Measurements from ENCODE around the gene PACS1. TPM values are rescaled to one million over a fixed set of nuclear protein-coding genes. Genes with fewer than 3 reads are reported as not detected.

Gene PACS1
- polyA plus RNA-seq, 1 experiment, result 27.1 TPM

GRCh38 chr11:66062408-66062807 is 7.7 kb upstream of the PACS1 start:
- H3K4me3 ChIP-seq (ENCODE audit: low read depth, low read length), result no peak overlapping the region
- DNase-seq (ENCODE audit: low read depth, low spot score), result no peak
- TF ChIP-seq CTCF (IDR thresholded peaks at IDR 0.05; ENCODE audit: low read depth, low read length), result no peak
- H3K9me3 ChIP-seq (ENCODE audit: control insufficient read depth, insufficient read depth, low read length), result no peaks in the 10 kb centered on the region
- H3K27ac ChIP-seq (ENCODE audit: low read depth, low read length), result no peak overlapping the region
- H3K27me3 ChIP-seq (ENCODE audit: control insufficient read depth, insufficient read depth, low read length), result no peaks in the 10 kb centered on the region
- POLR2A ChIA-PET, result no interaction called here
- CTCF ChIA-PET, result interaction anchor here (0.6 to 1.4 kb wide), 3 partner anchors 8 to 18 kb away, joined by 4 to 5 read pairs (median 4); no protein-coding TSS in a partner anchor

GRCh38 chr11:66063900-66064299 is 6.2 kb upstream of the PACS1 start:
- H3K9me3 ChIP-seq (ENCODE audit: control insufficient read depth, insufficient read depth, low read length), result no peaks in the 10 kb centered on the region
- no peak for TF ChIP-seq CTCF (IDR thresholded peaks at IDR 0.05; ENCODE audit: low read depth, low read length)
- no peaks in the 10 kb centered on the region for H3K27me3 ChIP-seq (ENCODE audit: control insufficient read depth, insufficient read depth, low read length)
- CTCF ChIA-PET, result no interaction called here
- H3K27ac ChIP-seq (ENCODE audit: low read depth, low read length), result no peak overlapping the region
- POLR2A ChIA-PET, result interaction anchor here (1.0 kb wide), 1 partner anchor 12 kb away, joined by 3 read pairs; the partner anchor contains the start of gene SF3B2
- no peak overlapping the region for H3K4me3 ChIP-seq (ENCODE audit: low read depth, low read length)
- no peak for DNase-seq (ENCODE audit: low read depth, low spot score)

GRCh38 chr11:66064571-66064970 is 5.5 kb upstream of the PACS1 start:
- no peak for TF ChIP-seq CTCF (IDR thresholded peaks at IDR 0.05; ENCODE audit: low read depth, low read length)
- ChIA-PET POLR2A (no interaction called here), CTCF (interaction anchor here (5.3 kb wide), 1 partner anchor 11 kb away, joined by 103 read pairs; the partner anchor contains the start of gene SF3B2)
- H3K4me3 ChIP-seq (ENCODE audit: low read depth, low read length), result no peak overlapping the region
- H3K27ac ChIP-seq (ENCODE audit: low read depth, low read length), result no peak overlapping the region
- no peaks in the 10 kb centered on the region for H3K9me3 ChIP-seq (ENCODE audit: control insufficient read depth, insufficient read depth, low read length)
- no peak for DNase-seq (ENCODE audit: low read depth, low spot score)
- no peaks in the 10 kb centered on the region for H3K27me3 ChIP-seq (ENCODE audit: control insufficient read depth, insufficient read depth, low read length)

GRCh38 chr11:66066751-66067150 is 3.3 kb upstream of the PACS1 start:
- ChIA-PET CTCF (interaction anchor here (0.7 to 5.3 kb wide), 7 partner anchors 10 to 192 kb away, joined by 3 to 103 read pairs (median 4); partner anchors contain the start of gene SF3B2), POLR2A (interaction anchor here (1.4 kb wide), 1 partner anchor 15 kb away, joined by 5 read pairs; no protein-coding TSS in a partner anchor)
- Histone ChIP-seq H3K27me3 (ENCODE audit: control insufficient read depth, insufficient read depth, low read length) (no peaks in the 10 kb centered on the region), H3K27ac (ENCODE audit: low read depth, low read length) (no peak overlapping the region), H3K4me3 (ENCODE audit: low read depth, low read length) (no peak overlapping the region), H3K9me3 (ENCODE audit: control insufficient read depth, insufficient read depth, low read length) (no peaks in the 10 kb centered on the region)
- TF ChIP-seq CTCF (IDR thresholded peaks at IDR 0.05; ENCODE audit: low read depth, low read length), result no peak
- DNase-seq (ENCODE audit: low read depth, low spot score), result no peak

- no peaks in the 10 kb centered on the region for H3K27me3 ChIP-seq (ENCODE audit: control insufficient read depth, insufficient read depth, low read length)
- CTCF ChIA-PET, result interaction anchor here (0.5 to 5.3 kb wide), 21 partner anchors 9 to 191 kb away, joined by 3 to 103 read pairs (median 4); partner anchors contain the start of genes CCDC85B and SF3B2
Observed at GRCh38 chr11:66067640-66068039, 2.4 kb upstream of the PACS1 start.

More at GRCh38 chr11:66067640-66068039, 2.4 kb upstream of the PACS1 start:
- no peak for DNase-seq (ENCODE audit: low read depth, low spot score)
- no peak overlapping the region for H3K4me3 ChIP-seq (ENCODE audit: low read depth, low read length)
- POLR2A ChIA-PET, result interaction anchor here (1.4 kb wide), 1 partner anchor 16 kb away, joined by 5 read pairs; no protein-coding TSS in a partner anchor
- TF ChIP-seq CTCF (IDR thresholded peaks at IDR 0.05; ENCODE audit: low read depth, low read length), result no peak
- no peak overlapping the region for H3K27ac ChIP-seq (ENCODE audit: low read depth, low read length)
- no peaks in the 10 kb centered on the region for H3K9me3 ChIP-seq (ENCODE audit: control insufficient read depth, insufficient read depth, low read length)

All from AG04450 (cell line).